C4-2B (cell line): Measurements from ENCODE around the gene SLC28A3.

Experiments
- ZFX ChIP-seq: fragments of 450-650 bp; IDR thresholded peaks from 2 replicates; pipeline ENCODE4 v1.6.1; 2017
- TF ChIP-seq, protein P1 (sequence below): fragments of 450-650 bp; conservative IDR thresholded peaks from 2 replicates; pipeline ENCODE4 v1.5.1; 2017; ENCODE audit warnings: mild to moderate bottlenecking

- TF ChIP-seq, protein P1, sequence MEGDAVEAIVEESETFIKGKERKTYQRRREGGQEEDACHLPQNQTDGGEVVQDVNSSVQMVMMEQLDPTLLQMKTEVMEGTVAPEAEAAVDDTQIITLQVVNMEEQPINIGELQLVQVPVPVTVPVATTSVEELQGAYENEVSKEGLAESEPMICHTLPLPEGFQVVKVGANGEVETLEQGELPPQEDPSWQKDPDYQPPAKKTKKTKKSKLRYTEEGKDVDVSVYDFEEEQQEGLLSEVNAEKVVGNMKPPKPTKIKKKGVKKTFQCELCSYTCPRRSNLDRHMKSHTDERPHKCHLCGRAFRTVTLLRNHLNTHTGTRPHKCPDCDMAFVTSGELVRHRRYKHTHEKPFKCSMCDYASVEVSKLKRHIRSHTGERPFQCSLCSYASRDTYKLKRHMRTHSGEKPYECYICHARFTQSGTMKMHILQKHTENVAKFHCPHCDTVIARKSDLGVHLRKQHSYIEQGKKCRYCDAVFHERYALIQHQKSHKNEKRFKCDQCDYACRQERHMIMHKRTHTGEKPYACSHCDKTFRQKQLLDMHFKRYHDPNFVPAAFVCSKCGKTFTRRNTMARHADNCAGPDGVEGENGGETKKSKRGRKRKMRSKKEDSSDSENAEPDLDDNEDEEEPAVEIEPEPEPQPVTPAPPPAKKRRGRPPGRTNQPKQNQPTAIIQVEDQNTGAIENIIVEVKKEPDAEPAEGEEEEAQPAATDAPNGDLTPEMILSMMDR: no peak
- no peak for TF ChIP-seq ZFX
Measured at GRCh38 chr9:84337252-84337651, 3.3 kb downstream of the SLC28A3 start.
